AG04449 (cell line): ENCODE results near the gene CAPN5.

Source experiments
- CTCF ChIA-PET: fragments of 350-600 bp; formaldehyde crosslinking; extraction: SDS; loops from one replicate; lab custom pipeline; 2021; ENCODE audit warnings: antibody characterized with exemption; lab: Yijun Ruan, JAX
- POLR2A ChIA-PET: fragments of 400-600, 350-600 bp; formaldehyde crosslinking; extraction: SDS; loops from one replicate; lab custom pipeline; 2020; ENCODE audit warnings: antibody characterized with exemption, inconsistent platforms; lab: Yijun Ruan, JAX
- DNase-seq: peaks from one replicate; pipeline ENCODE4 v3.0.0-alpha.2; 2010; ENCODE audit warnings: low read depth, low spot score
- H3K4me3 ChIP-seq: 2 replicates; pipeline ENCODE4 v1.5.1; 2011; ENCODE audit warnings: low read depth, mild to moderate bottlenecking, control low read depth, low read length
- CTCF ChIP-seq: IDR thresholded peaks from one replicate; pipeline ENCODE4 v1.5.1; 2011; ENCODE audit warnings: mild to moderate bottlenecking, moderate library complexity, low read length, control low read depth, inconsistent platforms; ENCODE audit not compliant: insufficient read depth; ENCODE audit errors: missing control alignments

Gene CAPN5

GRCh38 chr11:77080643-77081210 lies 14.0 kb downstream of the CAPN5 start:
- CTCF ChIA-PET: interaction anchor here (0.6 to 7.3 kb wide), 8 partner anchors 12 to 162 kb away, joined by 3 to 160 read pairs (median 4); partner anchors contain the start of gene MYO7A
- no peak overlapping the region for H3K4me3 ChIP-seq
- DNase-seq: no peak
- TF ChIP-seq CTCF: no peak
- POLR2A ChIA-PET: interaction anchor here (1.5 kb wide), 1 partner anchor 14 kb away, joined by 6 read pairs; the partner anchor contains the start of gene CAPN5

DNA sequence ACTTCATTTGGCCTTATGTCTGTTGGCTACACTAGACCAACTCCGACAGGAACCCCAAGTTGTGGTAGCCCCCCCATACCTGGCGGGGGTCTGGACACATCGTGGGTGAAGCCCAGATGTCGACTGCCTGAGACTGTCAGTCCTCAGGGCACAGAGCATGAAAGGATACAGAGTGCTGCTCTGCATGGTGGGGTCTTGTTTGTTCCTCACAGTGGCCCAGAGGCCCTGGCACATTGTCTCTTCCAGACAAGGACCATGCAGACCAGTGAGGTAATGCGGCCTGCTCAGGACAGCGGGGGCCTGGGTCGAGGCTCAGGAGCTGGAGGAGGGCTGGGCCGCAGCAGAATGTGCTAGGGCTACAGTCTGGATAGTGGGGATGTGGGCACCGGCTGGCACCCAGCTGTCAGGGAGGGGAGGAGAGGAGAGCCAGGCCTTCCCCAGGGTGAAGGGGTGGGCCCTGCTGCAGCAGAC lies 14.6 kb downstream of the CAPN5 start:
- no peak for TF ChIP-seq CTCF
- CTCF ChIA-PET: interaction anchor here (0.6 to 7.3 kb wide), 9 partner anchors 8 to 162 kb away, joined by 3 to 160 read pairs (median 5); no protein-coding TSS in a partner anchor
- POLR2A ChIA-PET: interaction anchor here (1.5 to 2.0 kb wide), 2 partner anchors 8 to 15 kb away, joined by 6 to 8 read pairs; partner anchors contain the start of gene CAPN5
- no peak overlapping the region for H3K4me3 ChIP-seq
- no peak for DNase-seq

GRCh38 chr11:77081976-77082836 lies 15.4 kb downstream of the CAPN5 start:
- DNase-seq: no peak
- ChIA-PET POLR2A (interaction anchor here (1.5 to 2.0 kb wide), 2 partner anchors 8 to 15 kb away, joined by 6 to 8 read pairs; partner anchors contain the start of gene CAPN5), CTCF (interaction anchor here (0.6 to 7.3 kb wide), 11 partner anchors 9 to 163 kb away, joined by 3 to 160 read pairs (median 5); no protein-coding TSS in a partner anchor)
- H3K4me3 ChIP-seq: no peak overlapping the region
- TF ChIP-seq CTCF: no peak

- no peak for TF ChIP-seq CTCF
- DNase-seq: no peak
- no peak overlapping the region for H3K4me3 ChIP-seq
- CTCF ChIA-PET: interaction anchor here (0.7 to 7.3 kb wide), 8 partner anchors 10 to 536 kb away, joined by 3 to 160 read pairs (median 6); no protein-coding TSS in a partner anchor
- POLR2A ChIA-PET: interaction anchor here (2.0 kb wide), 1 partner anchor 9 kb away, joined by 8 read pairs; no protein-coding TSS in a partner anchor
Measured at GRCh38 chr11:77082838-77083565, 16.2 kb downstream of the CAPN5 start.

DNA sequence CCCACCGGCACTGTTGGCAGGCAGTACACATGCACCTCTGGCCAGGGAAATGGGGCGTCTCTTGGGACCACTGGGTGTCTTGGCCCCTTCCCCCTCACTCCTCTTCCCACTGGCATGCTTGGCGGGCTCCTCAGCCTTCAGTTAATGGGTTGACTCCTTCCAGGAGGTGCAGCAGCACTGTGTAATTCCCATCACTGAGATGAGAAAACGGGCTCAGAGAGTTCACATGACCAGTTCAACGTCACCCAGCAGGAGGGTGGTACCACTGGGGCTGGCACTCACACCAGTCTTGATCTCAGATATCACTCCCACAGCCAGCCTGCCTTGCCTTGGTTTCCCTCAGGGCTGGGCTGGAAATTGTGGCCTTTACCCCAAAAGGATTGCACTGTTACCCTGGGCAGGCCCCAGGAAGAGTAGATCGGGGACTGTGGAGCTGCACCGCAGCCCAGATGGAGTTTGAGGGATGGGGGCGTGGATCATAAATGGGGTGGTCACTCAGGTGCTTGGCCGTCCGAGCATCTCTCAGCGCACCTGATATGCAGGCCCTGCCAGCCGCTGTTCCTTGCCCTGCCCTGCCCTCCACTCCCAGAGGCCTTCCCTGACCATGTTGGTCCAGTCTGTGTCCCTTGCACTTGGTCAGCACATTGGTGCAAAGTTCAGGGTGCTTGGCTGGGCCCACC lies 16.9 kb downstream of the CAPN5 start:
- no peak for DNase-seq
- POLR2A ChIA-PET: interaction anchor here (2.0 kb wide), 1 partner anchor 10 kb away, joined by 8 read pairs; no protein-coding TSS in a partner anchor
- no peak for TF ChIP-seq CTCF
- H3K4me3 ChIP-seq: no peak overlapping the region
- CTCF ChIA-PET: interaction anchor here (1.6 to 7.3 kb wide), 5 partner anchors 9 to 36 kb away, joined by 4 to 160 read pairs (median 10); no protein-coding TSS in a partner anchor
